Dedifferentiated amniotic fluid mesenchymal stem cell (primary cell): ENCODE results near the gene KCNH1.

Source experiments
- DNase-seq: peaks from one replicate; pipeline ENCODE4 v3.0.0-alpha.2; 2016; ENCODE audit errors: extremely low spot score

Gene KCNH1

DNA sequence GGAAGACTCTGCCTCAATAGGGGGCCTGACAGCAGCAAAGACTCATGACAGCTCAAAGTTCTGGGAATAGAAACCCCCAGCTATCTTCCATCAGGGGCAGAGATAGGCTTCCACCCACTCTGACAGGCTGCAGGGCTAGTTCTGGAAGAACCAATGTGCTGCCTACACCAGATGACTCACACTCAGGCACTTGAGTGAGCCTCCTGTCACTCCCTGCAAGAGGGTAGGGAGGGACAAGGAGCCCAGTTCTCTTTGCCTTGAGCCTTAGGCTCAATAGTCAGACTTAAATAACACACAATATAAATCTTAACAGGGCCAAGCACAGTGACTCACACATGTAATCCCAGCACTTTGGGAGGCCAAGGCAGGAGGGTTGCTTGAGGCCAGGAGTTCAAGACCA, 418.9 kb downstream of the KCNH1 start:
- no peak for DNase-seq

GRCh38 chr1:210711825-210712612, 421.9 kb downstream of the KCNH1 start:
- no peak for DNase-seq

DNA sequence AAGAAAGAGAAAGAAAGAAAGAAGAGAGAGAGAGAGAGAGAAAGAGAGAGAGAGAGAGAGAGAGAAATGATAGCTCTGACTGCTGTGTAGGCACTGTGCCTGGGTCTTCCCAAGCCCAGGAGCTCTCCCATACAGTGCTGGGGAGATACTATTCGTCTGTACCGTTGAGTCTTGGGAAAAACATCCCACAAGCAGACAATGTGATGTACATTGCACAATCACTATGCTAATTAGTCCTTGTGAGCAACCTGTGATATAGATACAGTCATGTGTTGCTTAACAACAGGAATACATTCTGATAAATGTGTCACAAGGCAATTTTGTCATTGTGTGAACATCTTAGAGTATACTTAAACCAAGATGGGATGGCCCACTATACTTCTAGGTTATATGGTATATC, 424.2 kb downstream of the KCNH1 start:
- no peak for DNase-seq

GRCh38 chr1:210707300-210708240, 426.4 kb downstream of the KCNH1 start:
- DNase-seq, result no peak

DNA sequence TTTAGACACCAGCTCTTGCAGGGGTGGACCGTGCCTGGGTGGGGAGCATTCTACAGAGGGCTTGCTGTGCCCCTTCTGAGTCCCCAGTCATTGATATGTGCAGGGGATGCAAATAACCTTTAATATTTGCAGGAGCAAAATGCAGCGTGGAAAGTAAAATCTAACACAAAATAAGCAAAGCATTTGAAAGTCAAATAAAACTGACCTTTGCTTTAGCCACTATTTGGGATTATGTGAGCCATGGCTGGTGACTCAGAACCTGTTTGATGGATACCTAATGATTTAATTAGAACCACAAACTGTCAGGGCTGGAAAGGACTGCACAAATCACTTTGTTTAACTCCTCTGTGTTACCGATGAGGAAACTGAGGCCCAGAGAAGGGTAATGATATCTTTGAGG, 427.7 kb downstream of the KCNH1 start:
- DNase-seq, result no peak

DNA sequence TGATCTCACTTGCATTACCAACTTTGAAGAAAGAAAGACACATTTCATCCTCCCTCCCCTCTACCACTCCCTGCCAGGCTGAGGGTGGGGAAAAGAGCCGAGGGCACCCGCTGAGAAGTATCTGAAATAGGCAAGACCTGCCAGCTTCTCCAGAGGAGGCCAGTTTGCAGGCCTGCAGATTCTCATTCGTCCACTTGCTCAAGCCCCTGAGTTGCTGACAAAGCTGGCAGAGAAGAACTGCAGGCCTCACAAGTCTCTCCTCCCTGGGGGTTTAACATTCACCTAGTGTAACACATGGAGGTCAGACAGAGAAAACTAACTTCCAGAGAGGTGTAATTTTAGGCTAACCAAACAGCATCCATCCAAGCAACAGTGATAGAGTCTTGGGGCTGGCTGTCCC, 428.9 kb downstream of the KCNH1 start:
- DNase-seq, result no peak

DNA sequence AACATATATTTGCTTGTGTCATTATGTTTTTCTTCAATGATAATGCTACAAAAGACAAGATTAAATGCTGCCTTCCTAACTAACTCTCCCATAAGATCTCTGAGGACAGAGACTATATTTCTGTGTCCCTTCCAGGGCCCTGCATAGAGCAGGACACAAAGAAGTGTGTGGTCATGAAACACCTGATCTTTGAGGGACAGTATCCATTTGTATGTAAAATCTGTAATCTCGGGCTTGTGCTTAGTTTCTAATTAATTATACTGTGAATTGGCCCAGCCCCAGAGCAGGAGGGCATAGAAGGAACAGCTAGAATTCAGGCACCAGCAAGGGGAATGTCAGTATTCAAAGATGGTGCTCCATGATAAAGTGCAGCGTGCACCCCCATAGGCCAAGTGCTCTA, 430.4 kb downstream of the KCNH1 start:
- no peak for DNase-seq

DNA sequence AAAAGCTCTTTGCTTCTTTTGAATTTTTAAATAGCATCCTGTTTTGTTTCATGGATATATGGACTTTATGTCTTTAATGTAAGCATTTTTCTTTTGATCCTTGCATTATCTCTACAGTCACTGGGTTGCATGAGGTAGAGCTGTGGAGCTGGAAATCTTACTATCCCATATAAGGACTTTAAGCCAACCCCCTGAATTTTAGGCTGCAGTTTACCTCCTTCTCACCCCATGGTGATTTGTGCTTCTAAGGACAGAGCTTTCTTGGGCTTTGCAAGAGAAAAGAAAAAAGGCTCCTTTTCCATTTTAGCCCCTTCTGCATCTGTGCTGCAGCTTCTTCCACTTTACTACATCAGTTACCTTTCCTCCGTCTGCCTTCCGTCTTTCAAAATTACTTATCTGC, 431.4 kb downstream of the KCNH1 start:
- no peak for DNase-seq

- DNase-seq, result no peak
Observed at GRCh38 chr1:210700511-210700910, 433.4 kb downstream of the KCNH1 start.

DNA sequence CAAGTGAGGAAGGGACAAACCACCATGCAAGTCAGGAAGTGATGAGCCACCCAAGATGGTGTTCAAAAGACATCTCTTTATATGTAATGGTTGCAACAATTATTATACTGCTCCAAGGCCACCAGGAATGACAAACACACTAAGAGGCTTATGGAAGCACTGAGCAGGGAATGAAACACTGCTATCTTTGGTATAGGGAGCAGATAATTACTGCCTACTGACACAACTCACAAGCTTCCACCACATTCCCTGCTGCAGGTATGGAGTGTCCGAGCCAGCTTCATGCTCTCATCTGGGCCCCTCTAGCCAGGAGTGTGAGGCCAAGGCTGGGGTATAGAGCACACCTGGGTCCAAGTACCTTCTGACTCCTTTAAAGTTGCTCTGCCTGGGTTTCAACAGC, 433.9 kb downstream of the KCNH1 start:
- DNase-seq, result no peak

DNA sequence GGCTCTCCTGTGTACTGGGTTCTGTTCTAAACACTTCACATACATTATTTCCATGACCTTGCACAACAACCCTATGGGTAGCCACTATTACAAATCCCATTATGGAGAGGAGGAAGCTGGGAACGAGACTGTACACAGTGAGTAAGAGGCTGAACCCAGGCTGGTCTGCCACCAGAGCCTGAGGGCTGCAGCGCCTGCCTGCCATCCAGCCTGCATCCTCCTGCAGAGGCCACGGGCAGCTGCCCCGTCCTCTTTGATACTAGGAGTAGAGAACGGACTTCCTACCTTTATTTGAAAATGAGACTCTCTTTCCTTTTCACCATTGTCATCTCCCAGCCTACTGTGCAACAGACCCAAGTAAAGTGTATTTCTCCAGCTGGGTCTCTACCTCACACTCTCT, 435.3 kb downstream of the KCNH1 start:
- no peak for DNase-seq

- no peak for DNase-seq
Observed at GRCh38 chr1:210697185-210697584, 436.8 kb downstream of the KCNH1 start.

DNA sequence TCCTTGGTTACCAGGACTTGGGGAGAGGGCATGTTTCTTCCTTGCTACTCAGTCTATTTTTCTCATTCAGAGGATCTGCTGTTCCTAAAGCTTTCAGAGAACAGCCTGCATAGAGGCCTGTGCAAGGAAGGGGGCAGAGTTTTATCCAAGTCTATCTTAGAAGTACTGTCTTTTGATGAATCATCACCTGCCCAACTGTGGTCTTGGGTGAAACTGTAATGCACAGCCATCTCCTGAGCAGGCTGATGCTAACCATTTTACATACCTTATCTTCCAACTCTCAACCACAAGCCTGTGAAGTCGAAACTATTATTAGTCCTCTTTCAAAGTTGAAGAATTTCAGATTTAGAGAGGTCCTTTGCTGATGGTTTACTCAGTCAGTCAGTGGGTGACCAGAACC, 437.2 kb downstream of the KCNH1 start:
- DNase-seq, result no peak

- no peak for DNase-seq
Observed at GRCh38 chr1:210695026-210695425, 438.9 kb downstream of the KCNH1 start.

DNA sequence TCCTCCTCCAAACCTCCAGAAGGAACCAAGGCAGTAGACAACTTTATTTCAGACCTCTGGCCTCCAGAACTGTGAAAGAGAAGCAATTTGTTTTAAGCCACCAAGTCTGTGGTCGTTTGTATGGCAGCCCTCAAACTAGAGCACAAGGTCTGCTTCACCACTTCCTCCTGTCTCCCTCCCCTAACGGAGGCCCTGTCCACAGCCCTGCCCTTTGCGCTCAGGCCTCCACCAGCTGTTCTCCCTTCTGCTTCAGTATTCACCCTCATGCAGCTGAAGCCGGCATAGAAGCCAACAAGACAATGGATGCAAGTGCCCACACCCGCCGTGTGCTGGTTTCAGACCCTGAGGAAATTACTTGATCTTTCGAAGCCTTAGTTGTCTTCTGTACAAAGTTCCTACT, 441.2 kb downstream of the KCNH1 start:
- DNase-seq, result no peak

- no peak for DNase-seq
Observed at GRCh38 chr1:210691039-210691610, 442.8 kb downstream of the KCNH1 start.

DNA sequence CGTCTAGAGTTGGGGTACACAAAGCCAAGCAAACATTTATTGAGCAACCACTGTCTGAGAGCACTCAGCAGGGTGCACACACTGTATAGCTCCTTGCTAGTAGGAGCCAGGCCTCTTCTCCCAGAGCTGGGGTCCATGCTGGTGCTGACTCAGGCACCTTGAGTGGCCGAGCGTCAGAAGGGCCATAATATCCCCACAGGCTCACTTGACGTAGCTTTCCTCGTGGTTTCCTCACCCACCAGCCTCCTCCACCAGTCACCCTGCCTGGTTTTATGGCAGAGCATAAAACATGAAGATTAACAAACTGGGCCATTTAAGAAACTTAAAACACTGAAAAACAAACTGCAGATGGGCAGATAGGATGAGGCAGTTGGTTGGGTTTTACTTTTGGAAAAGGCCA, 443.7 kb downstream of the KCNH1 start:
- DNase-seq, result no peak

- DNase-seq, result no peak
Observed at GRCh38 chr1:210689826-210690225, 444.1 kb downstream of the KCNH1 start.

- no peak for DNase-seq
Observed at GRCh38 chr1:210688512-210689234, 445.3 kb downstream of the KCNH1 start.

DNA sequence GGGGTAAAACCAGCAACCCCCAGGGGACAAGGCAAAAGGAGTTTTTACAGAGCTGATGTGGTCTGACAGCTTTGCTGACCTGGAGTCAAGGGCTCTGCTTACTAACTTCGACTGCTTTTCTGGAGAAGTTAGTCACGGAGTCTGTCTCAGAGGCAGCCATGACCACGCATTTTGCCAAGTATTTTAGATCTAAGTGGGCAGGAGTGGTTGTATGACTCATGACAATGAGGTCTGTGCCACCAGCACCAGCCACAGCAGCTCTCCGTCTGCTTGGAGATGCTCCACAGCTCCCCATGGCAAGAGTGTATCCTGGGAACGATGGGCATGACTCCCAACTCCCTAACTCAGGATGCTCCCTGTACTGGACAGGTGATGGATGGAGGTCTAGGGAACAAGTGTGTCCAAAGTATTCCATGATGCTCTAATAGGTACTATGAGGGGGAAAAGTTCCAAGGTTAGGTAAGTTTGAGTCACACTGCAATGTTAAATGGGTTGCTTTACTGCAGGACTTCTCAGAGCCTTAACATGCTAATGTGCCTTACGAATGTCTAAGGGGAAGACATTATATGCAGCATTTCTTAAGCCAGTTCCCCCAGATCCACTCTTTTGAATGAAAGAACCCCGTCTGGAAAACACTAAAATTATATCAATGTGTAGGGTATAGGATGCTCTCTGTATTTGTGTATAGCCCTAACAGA, 446.2 kb downstream of the KCNH1 start:
- peak; percentile 18 for DNase-seq

DNA sequence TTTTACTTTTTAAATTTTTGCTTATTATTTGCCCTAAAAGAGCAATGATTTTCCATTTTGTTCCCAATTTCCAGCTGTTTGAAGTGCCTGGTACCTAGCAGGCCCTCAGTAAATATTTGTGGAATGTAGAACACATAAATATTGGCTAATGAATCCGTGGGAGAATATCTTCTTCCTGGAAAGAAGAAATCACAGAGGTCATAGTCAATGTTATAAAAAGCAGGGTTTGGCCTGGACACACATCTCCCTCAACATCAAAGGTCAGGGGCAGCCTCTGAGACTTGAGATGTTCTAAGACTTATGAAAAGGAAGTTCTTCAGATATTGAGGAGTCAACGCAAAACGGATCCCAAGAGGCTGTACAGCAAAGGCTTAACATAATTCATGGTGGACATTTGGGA, 447.1 kb downstream of the KCNH1 start:
- DNase-seq, result no peak
